ENCODE data around the gene UNKL.

UNKL gene

GRCh38 chr16:1383556-1383955 lies 30.9 kb downstream of the UNKL start:
- in situ Hi-C loops (cut with HindIII; ENCODE audit: low pct_unique_long_range_greater_than_20kb, low sequenced_read_pairs): no loop called here
- TF ChIP-seq JUND (IDR thresholded peaks at IDR 0.05; ENCODE audit: low read depth): no peak

GRCh38 chr16:1381612-1382406 lies 32.7 kb downstream of the UNKL start:
- in situ Hi-C loops (cut with HindIII; ENCODE audit: low pct_unique_long_range_greater_than_20kb, low sequenced_read_pairs): no loop called here
- no peak for TF ChIP-seq JUND (IDR thresholded peaks at IDR 0.05; ENCODE audit: low read depth)
- DNase-seq (ENCODE audit: low read depth in 1 of 2, low spot score in 1 of 2): no peak

More at GRCh38 chr16:1383556-1383955, 30.9 kb downstream of the UNKL start:
- no peak for DNase-seq (ENCODE audit: low read depth in 1 of 2, low spot score in 1 of 2)

- in situ Hi-C loops (cut with HindIII; ENCODE audit: low pct_unique_long_range_greater_than_20kb, low sequenced_read_pairs): no loop called here
- DNase-seq (ENCODE audit: low read depth in 1 of 2, low spot score in 1 of 2): no peak
- no peak for TF ChIP-seq JUND (IDR thresholded peaks at IDR 0.05; ENCODE audit: low read depth)
These were observed 34.3 kb downstream of the UNKL start for GRCh38 chr16:1380195-1380594.

- in situ Hi-C loops (cut with HindIII; ENCODE audit: low pct_unique_long_range_greater_than_20kb, low sequenced_read_pairs): no loop called here
- peak; percentile 69 to 76 for DNase-seq (ENCODE audit: low read depth in 1 of 2, low spot score in 1 of 2)
- TF ChIP-seq JUND (IDR thresholded peaks at IDR 0.05; ENCODE audit: low read depth): no peak
These were observed 35.0 kb downstream of the UNKL start for GRCh38 chr16:1379304-1380076.

- DNase-seq (ENCODE audit: low read depth in 1 of 2, low spot score in 1 of 2): peak; percentile 77 to 89
- no peak for TF ChIP-seq JUND (IDR thresholded peaks at IDR 0.05; ENCODE audit: low read depth)
- in situ Hi-C loops (cut with HindIII; ENCODE audit: low pct_unique_long_range_greater_than_20kb, low sequenced_read_pairs): no loop called here
These were observed 35.6 kb downstream of the UNKL start for GRCh38 chr16:1378804-1379303.

GRCh38 chr16:1378087-1378803 lies 36.3 kb downstream of the UNKL start:
- in situ Hi-C loops (cut with HindIII; ENCODE audit: low pct_unique_long_range_greater_than_20kb, low sequenced_read_pairs): no loop called here
- peak in 1 of 2 experiments; percentile 24 for DNase-seq (ENCODE audit: low read depth in 1 of 2, low spot score in 1 of 2)
- TF ChIP-seq JUND (IDR thresholded peaks at IDR 0.05; ENCODE audit: low read depth): no peak

- in situ Hi-C loops (cut with HindIII; ENCODE audit: low pct_unique_long_range_greater_than_20kb, low sequenced_read_pairs): no loop called here
- no peak for DNase-seq (ENCODE audit: low read depth in 1 of 2, low spot score in 1 of 2)
- no peak for TF ChIP-seq JUND (IDR thresholded peaks at IDR 0.05; ENCODE audit: low read depth)
These were observed 37.0 kb downstream of the UNKL start for GRCh38 chr16:1377406-1378010.

GRCh38 chr16:1375741-1376410 lies 38.6 kb downstream of the UNKL start:
- DNase-seq (ENCODE audit: low read depth in 1 of 2, low spot score in 1 of 2): peak in 1 of 2 experiments; percentile 36
- TF ChIP-seq JUND (IDR thresholded peaks at IDR 0.05; ENCODE audit: low read depth): no peak
- in situ Hi-C loops (cut with HindIII; ENCODE audit: low pct_unique_long_range_greater_than_20kb, low sequenced_read_pairs): no loop called here

- in situ Hi-C loops (cut with HindIII; ENCODE audit: low pct_unique_long_range_greater_than_20kb, low sequenced_read_pairs): no loop called here
- TF ChIP-seq JUND (IDR thresholded peaks at IDR 0.05; ENCODE audit: low read depth): no peak
These were observed 39.2 kb downstream of the UNKL start for GRCh38 chr16:1375298-1375640.

GRCh38 chr16:1374418-1375297 lies 39.8 kb downstream of the UNKL start:
- TF ChIP-seq JUND (IDR thresholded peaks at IDR 0.05; ENCODE audit: low read depth): no peak
- DNase-seq (ENCODE audit: low read depth in 1 of 2, low spot score in 1 of 2): no peak
- in situ Hi-C loops (cut with HindIII; ENCODE audit: low pct_unique_long_range_greater_than_20kb, low sequenced_read_pairs): no loop called here

More at GRCh38 chr16:1375298-1375640, 39.2 kb downstream of the UNKL start:
- DNase-seq (ENCODE audit: low read depth in 1 of 2, low spot score in 1 of 2): no peak
